ENCODE results near the gene KLHDC8B.

KLHDC8B gene

GRCh38 chr3:49175530-49175929, 4.1 kb downstream of the KLHDC8B start:
- Histone ChIP-seq H2AFZ (ENCODE audit: low read length) (no peak overlapping the region), H3K9ac (ENCODE audit: low read length) (no peak overlapping the region), H3K9me2 (replicated peaks; ENCODE audit: insufficient read depth, low read length) (no peaks in the 10 kb centered on the region), H3F3A (ENCODE audit: insufficient read depth, low read length) (no peaks in the 10 kb centered on the region), H3K4me1 (ENCODE audit: low read length) (no peaks in the 10 kb centered on the region), H3K79me2 (ENCODE audit: low read length) (no peaks in the 10 kb centered on the region), H3K4me3 (ENCODE audit: low read length) (no peak overlapping the region), H3K9me3 (replicated peaks; ENCODE audit: insufficient read depth, low read length) (no peaks in the 10 kb centered on the region), H3K36me3 (replicated peaks; ENCODE audit: insufficient read depth, low read length) (no peaks in the 10 kb centered on the region), H4K20me1 (ENCODE audit: insufficient read depth, low read length) (no peaks in the 10 kb centered on the region), H3K27me3 (replicated peaks; ENCODE audit: insufficient read depth, low read length) (no peaks in the 10 kb centered on the region; the same call in 1 of the 2 replicates), H3K4me2 (ENCODE audit: low read depth, low read length) (no peak overlapping the region), H3K27ac (ENCODE audit: low read length) (no peak overlapping the region)
- no peak for TF ChIP-seq EZH2phosphoT487 (IDR thresholded peaks at IDR 0.05; ENCODE audit: low read length)
- TF ChIP-seq EZH2 (optimal IDR thresholded peaks at IDR 0.05; ENCODE audit: low read depth, low read length) = no peak
- TF ChIP-seq CTCF (IDR thresholded peaks at IDR 0.05; ENCODE audit: low read length) = no peak
- no peak for DNase-seq

- DNase-seq = no peak
- H3K4me1 ChIP-seq (ENCODE audit: low read length) = no peaks in the 10 kb centered on the region
- no peaks in the 10 kb centered on the region; the same call in 1 of the 2 replicates for H3K27me3 ChIP-seq (replicated peaks; ENCODE audit: insufficient read depth, low read length)
- no peak overlapping the region for H2AFZ ChIP-seq (ENCODE audit: low read length)
- no peak overlapping the region for H3K9ac ChIP-seq (ENCODE audit: low read length)
- no peaks in the 10 kb centered on the region for H3K9me2 ChIP-seq (replicated peaks; ENCODE audit: insufficient read depth, low read length)
- H3F3A ChIP-seq (ENCODE audit: insufficient read depth, low read length) = no peaks in the 10 kb centered on the region
- H3K9me3 ChIP-seq (replicated peaks; ENCODE audit: insufficient read depth, low read length) = no peaks in the 10 kb centered on the region
- H3K4me2 ChIP-seq (ENCODE audit: low read depth, low read length) = no peak overlapping the region
- no peak overlapping the region for H3K27ac ChIP-seq (ENCODE audit: low read length)
- H3K79me2 ChIP-seq (ENCODE audit: low read length) = no peaks in the 10 kb centered on the region
- no peaks in the 10 kb centered on the region for H3K36me3 ChIP-seq (replicated peaks; ENCODE audit: insufficient read depth, low read length)
- TF ChIP-seq CTCF (IDR thresholded peaks at IDR 0.05; ENCODE audit: low read length) = no peak
- TF ChIP-seq EZH2 (optimal IDR thresholded peaks at IDR 0.05; ENCODE audit: low read depth, low read length) = no peak
- no peak for TF ChIP-seq EZH2phosphoT487 (IDR thresholded peaks at IDR 0.05; ENCODE audit: low read length)
- H4K20me1 ChIP-seq (ENCODE audit: insufficient read depth, low read length) = no peaks in the 10 kb centered on the region
- no peak overlapping the region for H3K4me3 ChIP-seq (ENCODE audit: low read length)
Measured at GRCh38 chr3:49177073-49177472, 5.7 kb downstream of the KLHDC8B start.

- no peaks in the 10 kb centered on the region for H3K79me2 ChIP-seq (ENCODE audit: low read length)
- H3K27me3 ChIP-seq (replicated peaks; ENCODE audit: insufficient read depth, low read length) = no peaks in the 10 kb centered on the region; the same call in 1 of the 2 replicates
- no peak overlapping the region for H3K4me3 ChIP-seq (ENCODE audit: low read length)
- no peak for DNase-seq
- no peak for TF ChIP-seq CTCF (IDR thresholded peaks at IDR 0.05; ENCODE audit: low read length)
- TF ChIP-seq EZH2 (optimal IDR thresholded peaks at IDR 0.05; ENCODE audit: low read depth, low read length) = no peak
- no peak for TF ChIP-seq EZH2phosphoT487 (IDR thresholded peaks at IDR 0.05; ENCODE audit: low read length)
- no peaks in the 10 kb centered on the region for H3K4me1 ChIP-seq (ENCODE audit: low read length)
- H3K27ac ChIP-seq (ENCODE audit: low read length) = no peak overlapping the region
- H4K20me1 ChIP-seq (ENCODE audit: insufficient read depth, low read length) = no peaks in the 10 kb centered on the region
- no peak overlapping the region for H3K9ac ChIP-seq (ENCODE audit: low read length)
- H3F3A ChIP-seq (ENCODE audit: insufficient read depth, low read length) = no peaks in the 10 kb centered on the region
- no peaks in the 10 kb centered on the region for H3K9me3 ChIP-seq (replicated peaks; ENCODE audit: insufficient read depth, low read length)
- no peaks in the 10 kb centered on the region for H3K9me2 ChIP-seq (replicated peaks; ENCODE audit: insufficient read depth, low read length)
- no peak overlapping the region for H3K4me2 ChIP-seq (ENCODE audit: low read depth, low read length)
- H3K36me3 ChIP-seq (replicated peaks; ENCODE audit: insufficient read depth, low read length) = no peaks in the 10 kb centered on the region
- no peak overlapping the region for H2AFZ ChIP-seq (ENCODE audit: low read length)
Measured at GRCh38 chr3:49180116-49180515, 8.7 kb downstream of the KLHDC8B start.

All from MM.1S (cell line).